Trophoblast cell (in vitro differentiated cells and primary cell): Measurements from ENCODE around the gene TMEM237.

ENCODE experiments used
- DNase-seq, 2 donors: peaks; one replicate each; pipeline ENCODE4 v3.0.0-alpha.2; 2016
- H2AFZ ChIP-seq: 2 replicates; pipeline ENCODE4 v1.6.1; 2013; ENCODE audit warnings: low read length, moderate library complexity, mild to moderate bottlenecking; ENCODE audit not compliant: insufficient read depth, poor library complexity
- H2AK5ac ChIP-seq: 2 replicates; pipeline ENCODE4 v1.6.1; 2013; ENCODE audit warnings: mild to moderate bottlenecking, low read length
- H2BK120ac ChIP-seq: 2 replicates; pipeline ENCODE4 v1.6.1; 2013; ENCODE audit warnings: low read length, mild to moderate bottlenecking, moderate library complexity; ENCODE audit not compliant: insufficient read depth, poor library complexity
- H2BK12ac ChIP-seq: 2 replicates; pipeline ENCODE4 v1.6.1; 2013; ENCODE audit warnings: mild to moderate bottlenecking, low read length, moderate library complexity
- H2BK5ac ChIP-seq: 2 replicates; pipeline ENCODE4 v1.6.1; 2013; ENCODE audit warnings: low read length, low read depth, moderate library complexity, mild to moderate bottlenecking; ENCODE audit not compliant: poor library complexity
- H3K14ac ChIP-seq: 2 replicates; pipeline ENCODE4 v1.6.1; 2013; ENCODE audit warnings: mild to moderate bottlenecking, low read length
- H3K18ac ChIP-seq: 2 replicates; pipeline ENCODE4 v1.6.1; 2013; ENCODE audit warnings: mild to moderate bottlenecking, low read length
- H3K23ac ChIP-seq: 2 replicates; pipeline ENCODE4 v1.6.1; 2013; ENCODE audit warnings: low read length
- H3K27ac ChIP-seq: 2 replicates; pipeline ENCODE4 v1.5.1; 2013; ENCODE audit warnings: low read depth, mild to moderate bottlenecking, inconsistent platforms, low read length, moderate library complexity
- H3K27me3 ChIP-seq: 2 replicates; pipeline ENCODE4 v1.6.1; 2013; ENCODE audit warnings: inconsistent platforms, mild to moderate bottlenecking, low read length, moderate library complexity; ENCODE audit not compliant: insufficient read depth
- H3K36me3 ChIP-seq, 2 experiments: 1 replicate in 1 of 2; 2 replicates in 1 of 2; pipeline ENCODE4 v1.6.1; 2013; ENCODE audit warnings: low read length in 2 of 2, mild to moderate bottlenecking in 2 of 2, moderate library complexity in 1 of 2; ENCODE audit not compliant: insufficient read depth in 2 of 2, control insufficient read depth in 1 of 2
- H3K4ac ChIP-seq: 2 replicates; pipeline ENCODE4 v1.6.1; 2013; ENCODE audit warnings: low read depth, mild to moderate bottlenecking, low read length, moderate library complexity
- H3K4me1 ChIP-seq, 2 experiments: 1 replicate in 1 of 2; 2 replicates in 1 of 2; pipeline ENCODE4 v1.6.1; 2013; ENCODE audit warnings: low read length in 2 of 2, mild to moderate bottlenecking in 2 of 2, moderate library complexity in 1 of 2; ENCODE audit not compliant: insufficient read depth in 2 of 2, control insufficient read depth in 1 of 2
- H3K4me2 ChIP-seq: 2 replicates; pipeline ENCODE4 v1.6.1; 2013; ENCODE audit warnings: inconsistent platforms, mild to moderate bottlenecking, low read length, moderate library complexity
- H3K4me3 ChIP-seq: 2 replicates; pipeline ENCODE4 v1.5.1; 2013; ENCODE audit warnings: mild to moderate bottlenecking, low read depth, low read length, inconsistent platforms
- H3K79me1 ChIP-seq: one replicate; pipeline ENCODE4 v1.6.1; 2013; ENCODE audit warnings: low read length
- H3K79me2 ChIP-seq: 2 replicates; pipeline ENCODE4 v1.6.1; 2013; ENCODE audit warnings: low read length, mild to moderate bottlenecking; ENCODE audit not compliant: control insufficient read depth, insufficient read depth, poor library complexity
- H3K9ac ChIP-seq: 2 replicates; pipeline ENCODE4 v1.6.1; 2013; ENCODE audit warnings: mild to moderate bottlenecking, low read length
- H3K9me3 ChIP-seq: 2 replicates; pipeline ENCODE4 v1.6.1; 2013; ENCODE audit warnings: low read depth, mild to moderate bottlenecking, control low read depth, inconsistent platforms, low read length; ENCODE audit not compliant: insufficient read depth
- H4K12ac ChIP-seq: 2 replicates; pipeline ENCODE4 v1.6.1; 2013; ENCODE audit warnings: low read depth, mild to moderate bottlenecking, low read length, moderate library complexity
- H4K8ac ChIP-seq: 2 replicates; pipeline ENCODE4 v1.6.1; 2013; ENCODE audit warnings: low read depth, mild to moderate bottlenecking, low read length, moderate library complexity
- H4K91ac ChIP-seq: one replicate; pipeline ENCODE4 v1.6.1; 2013; ENCODE audit warnings: low read depth, mild to moderate bottlenecking, low read length, moderate library complexity
- WGBS: extraction: QIAGEN DNeasy Blood & Tissue Kit; methylation state at CpG from one replicate; pipeline ENCODE4 v1.1.7; 2013; ENCODE audit warnings: missing lambda C conversion rate; ENCODE audit not compliant: insufficient read length, insufficient coverage; ENCODE audit errors: extremely low coverage; 5-methylcytosine and 5-hydroxymethylcytosine counted together

The TMEM237 gene

GRCh38 chr2:201675454-201675853 is 32.2 kb upstream of the TMEM237 start:
- Histone ChIP-seq H2BK12ac (no peak overlapping the region), H4K12ac (no peak overlapping the region), H3K36me3 (no peaks in the 10 kb centered on the region), H3K79me1 (no peaks in the 10 kb centered on the region), H3K4me1 (no peaks in the 10 kb centered on the region), H2AK5ac (no peak overlapping the region), H4K91ac (no peak overlapping the region), H2BK5ac (no peak overlapping the region), H3K4me2 (no peak overlapping the region), H3K9me3 (peaks cover 1% of the 10 kb centered on the region), H3K9ac (no peak overlapping the region), H3K27ac (no peak overlapping the region), H2BK120ac (no peak overlapping the region), H3K18ac (no peak overlapping the region), H2AFZ (no peak overlapping the region), H4K8ac (no peak overlapping the region), H3K23ac (no peak overlapping the region), H3K79me2 (no peaks in the 10 kb centered on the region), H3K4me3 (no peak overlapping the region), H3K27me3 (no peaks in the 10 kb centered on the region), H3K4ac (no peak overlapping the region), H3K14ac (no peak overlapping the region)
- DNase-seq = no peak
- no CpG with 5 or more reads among the region's 4 CpGs for WGBS

GRCh38 chr2:201674794-201675193 is 31.5 kb upstream of the TMEM237 start:
- H2BK5ac ChIP-seq = no peak overlapping the region
- no peak for DNase-seq
- no peaks in the 10 kb centered on the region for H3K4me1 ChIP-seq
- H2BK12ac ChIP-seq = no peak overlapping the region
- no peak overlapping the region for H2AK5ac ChIP-seq
- H3K23ac ChIP-seq = no peak overlapping the region
- no peak overlapping the region for H2AFZ ChIP-seq
- H3K27me3 ChIP-seq = no peaks in the 10 kb centered on the region
- H3K79me1 ChIP-seq = no peaks in the 10 kb centered on the region
- no peaks in the 10 kb centered on the region for H3K79me2 ChIP-seq
- H3K36me3 ChIP-seq = no peaks in the 10 kb centered on the region
- no peak overlapping the region for H3K4me2 ChIP-seq
- H3K4ac ChIP-seq = no peak overlapping the region
- H3K27ac ChIP-seq = no peak overlapping the region
- no peak overlapping the region for H4K91ac ChIP-seq
- WGBS = no CpG with 5 or more reads among the region's 3 CpGs
- no peak overlapping the region for H3K18ac ChIP-seq
- H4K8ac ChIP-seq = no peak overlapping the region
- H2BK120ac ChIP-seq = no peak overlapping the region
- no peak overlapping the region for H3K9ac ChIP-seq
- H3K14ac ChIP-seq = no peak overlapping the region
- H3K4me3 ChIP-seq = no peak overlapping the region
- H3K9me3 ChIP-seq = peaks cover 1% of the 10 kb centered on the region
- H4K12ac ChIP-seq = no peak overlapping the region

- Histone ChIP-seq H3K79me2 (no peaks in the 10 kb centered on the region), H4K91ac (no peak overlapping the region), H3K27ac (no peak overlapping the region), H3K27me3 (no peaks in the 10 kb centered on the region), H2BK12ac (no peak overlapping the region), H3K4ac (no peak overlapping the region), H4K8ac (no peak overlapping the region), H3K18ac (no peak overlapping the region), H2AFZ (no peak overlapping the region), H3K23ac (no peak overlapping the region), H2AK5ac (no peak overlapping the region), H3K4me3 (no peak overlapping the region), H3K4me1 (no peaks in the 10 kb centered on the region), H2BK120ac (no peak overlapping the region), H3K79me1 (no peaks in the 10 kb centered on the region), H3K14ac (no peak overlapping the region), H3K4me2 (no peak overlapping the region), H3K9me3 (peaks cover 1% of the 10 kb centered on the region), H2BK5ac (no peak overlapping the region), H3K9ac (no peak overlapping the region), H4K12ac (no peak overlapping the region), H3K36me3 (no peaks in the 10 kb centered on the region)
- no peak for DNase-seq
- no CpG with 5 or more reads among the region's 3 CpGs for WGBS
These were observed 31.0 kb upstream of the TMEM237 start for GRCh38 chr2:201674298-201674697.

GRCh38 chr2:201673546-201673945 is 30.2 kb upstream of the TMEM237 start:
- no peak overlapping the region for H3K4me3 ChIP-seq
- H3K4ac ChIP-seq = no peak overlapping the region
- WGBS = no CpG with 5 or more reads among the region's 2 CpGs
- no peaks in the 10 kb centered on the region for H3K79me1 ChIP-seq
- H3K23ac ChIP-seq = no peak overlapping the region
- no peak overlapping the region for H4K91ac ChIP-seq
- H3K14ac ChIP-seq = no peak overlapping the region
- H2AK5ac ChIP-seq = no peak overlapping the region
- H3K18ac ChIP-seq = no peak overlapping the region
- H2BK5ac ChIP-seq = no peak overlapping the region
- peaks cover 1% of the 10 kb centered on the region for H3K9me3 ChIP-seq
- H4K8ac ChIP-seq = no peak overlapping the region
- H2AFZ ChIP-seq = no peak overlapping the region
- H3K27ac ChIP-seq = no peak overlapping the region
- H3K79me2 ChIP-seq = no peaks in the 10 kb centered on the region
- no peak for DNase-seq
- H3K27me3 ChIP-seq = no peaks in the 10 kb centered on the region
- no peak overlapping the region for H3K9ac ChIP-seq
- H3K4me1 ChIP-seq = no peaks in the 10 kb centered on the region
- H3K4me2 ChIP-seq = no peak overlapping the region
- H2BK12ac ChIP-seq = no peak overlapping the region
- no peak overlapping the region for H2BK120ac ChIP-seq
- no peaks in the 10 kb centered on the region for H3K36me3 ChIP-seq
- no peak overlapping the region for H4K12ac ChIP-seq
